T-helper 22 cell (primary cell): ENCODE data around the gene NIT1.

ENCODE experiments used
- DNase-seq: peaks from one replicate; pipeline ENCODE4 v3.0.0-alpha.2; 2020; ENCODE audit warnings: low read depth

The NIT1 gene, protein sequence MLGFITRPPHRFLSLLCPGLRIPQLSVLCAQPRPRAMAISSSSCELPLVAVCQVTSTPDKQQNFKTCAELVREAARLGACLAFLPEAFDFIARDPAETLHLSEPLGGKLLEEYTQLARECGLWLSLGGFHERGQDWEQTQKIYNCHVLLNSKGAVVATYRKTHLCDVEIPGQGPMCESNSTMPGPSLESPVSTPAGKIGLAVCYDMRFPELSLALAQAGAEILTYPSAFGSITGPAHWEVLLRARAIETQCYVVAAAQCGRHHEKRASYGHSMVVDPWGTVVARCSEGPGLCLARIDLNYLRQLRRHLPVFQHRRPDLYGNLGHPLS

GRCh38 chr1:161117759-161118581 lies at the start of gene NIT1, which contains the start of gene PFDN2:
TSS of gene NIT1 (plus strand) at chr1:161118105. CDS start at chr1:161118177, 72 bp downstream.
TSS of gene PFDN2 (minus strand) at chr1:161118037. CDS start at chr1:161118026, 11 bp downstream.
- DNase-seq: peak; percentile 77

DNA sequence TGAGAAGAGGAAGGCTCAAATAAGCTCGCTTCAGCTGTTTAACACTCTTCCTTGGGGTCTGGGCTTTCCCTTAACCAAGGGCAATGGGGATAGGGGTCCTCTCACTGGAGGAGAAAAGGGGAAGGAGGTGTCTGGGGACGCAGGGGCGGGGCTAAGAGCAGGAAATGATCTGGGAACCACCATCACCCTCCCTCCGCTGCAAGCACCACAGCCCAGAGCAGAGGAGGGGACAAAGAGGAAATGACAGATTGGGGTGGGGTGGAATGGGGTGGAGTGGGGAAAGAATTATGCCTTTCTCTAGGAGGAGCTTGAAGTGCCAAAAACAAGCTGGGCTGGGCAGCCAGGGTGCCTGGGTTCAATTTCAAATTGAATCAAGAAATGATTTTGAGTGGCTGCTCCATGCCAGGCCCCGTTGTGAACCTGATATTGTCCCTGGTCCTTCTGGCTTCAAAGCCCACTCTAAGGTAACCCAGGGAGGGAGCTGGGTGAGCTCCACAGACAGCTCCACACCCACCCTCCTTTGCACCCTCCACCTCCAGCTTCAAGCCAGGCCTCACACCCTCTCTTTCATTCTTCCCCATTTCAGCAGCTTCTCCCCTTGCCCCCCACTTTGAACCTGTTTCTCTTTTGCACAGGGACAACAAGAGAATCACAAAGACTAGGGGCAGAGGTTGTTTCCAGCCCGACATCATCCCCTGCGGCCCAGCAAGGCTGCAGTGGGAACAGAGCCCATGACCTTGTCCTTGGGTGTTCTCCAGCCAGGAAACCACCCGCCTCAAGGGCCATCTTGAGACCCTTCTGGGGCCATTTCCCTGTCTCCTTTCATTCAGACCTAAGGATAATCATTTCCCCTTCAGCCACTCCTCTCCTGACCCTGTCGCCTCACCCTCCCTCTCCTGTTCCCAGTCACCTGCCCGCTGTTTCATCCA lies 49.3 kb upstream of the NIT1 start:
- DNase-seq: peak; percentile 82

DNA sequence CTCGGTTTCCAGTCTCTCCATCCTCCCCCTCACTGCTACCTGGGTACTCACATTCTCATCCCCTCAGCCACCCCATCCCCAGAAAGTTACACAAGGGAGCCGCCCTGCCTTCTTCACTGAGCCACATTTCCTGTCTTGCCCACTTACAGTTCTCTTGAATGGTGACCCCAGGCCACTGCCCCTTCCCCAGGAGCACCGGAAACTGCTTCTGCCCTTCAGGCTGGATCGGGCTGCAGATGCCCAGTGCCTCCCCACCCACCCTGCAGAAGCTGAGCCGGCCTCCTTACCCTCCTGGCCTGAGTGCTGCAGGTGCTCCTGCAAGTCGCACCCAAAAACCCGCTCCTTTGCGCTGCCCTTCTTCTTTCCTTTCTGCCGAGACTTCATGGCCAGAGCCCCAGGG lies 48.7 kb upstream of the NIT1 start:
- DNase-seq: no peak

DNA sequence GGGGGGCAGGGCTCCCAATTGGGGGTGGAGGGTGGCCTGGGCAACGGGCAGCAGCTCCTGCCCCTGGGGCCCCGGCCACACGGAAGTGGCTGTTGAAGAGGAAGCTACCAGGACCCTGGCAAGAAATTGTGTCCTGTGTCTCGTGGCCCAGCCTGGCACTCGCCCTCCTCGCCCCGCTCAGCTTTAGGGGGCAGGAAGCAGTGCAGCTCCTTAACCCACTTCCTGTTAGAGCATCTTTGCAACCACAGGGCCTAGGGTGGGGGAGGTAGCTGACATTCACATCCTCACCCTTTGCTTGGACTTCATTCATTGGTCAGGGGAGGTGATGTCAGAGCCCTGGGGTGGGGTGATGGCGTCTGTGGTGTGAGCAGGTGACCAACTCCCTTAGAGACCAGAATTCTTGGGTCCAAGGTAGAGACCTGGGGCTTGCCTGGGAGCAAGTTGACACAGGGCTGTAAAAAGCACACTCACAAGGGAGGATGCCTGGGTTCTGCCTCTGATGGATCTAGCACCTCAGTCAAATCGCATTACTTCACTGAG lies 48.1 kb upstream of the NIT1 start, which contains the start of gene ARHGAP30:
Gene ARHGAP30 (minus strand): TSS at position 161 of the 540 bp plus-strand sequence. CDS start 267 bp downstream, outside the sequence.
- peak; percentile 79 for DNase-seq

GRCh38 chr1:161070761-161071160 lies 47.1 kb upstream of the NIT1 start:
- no peak for DNase-seq

- no peak for DNase-seq
Measured at GRCh38 chr1:161071886-161072371, 46.0 kb upstream of the NIT1 start.

DNA sequence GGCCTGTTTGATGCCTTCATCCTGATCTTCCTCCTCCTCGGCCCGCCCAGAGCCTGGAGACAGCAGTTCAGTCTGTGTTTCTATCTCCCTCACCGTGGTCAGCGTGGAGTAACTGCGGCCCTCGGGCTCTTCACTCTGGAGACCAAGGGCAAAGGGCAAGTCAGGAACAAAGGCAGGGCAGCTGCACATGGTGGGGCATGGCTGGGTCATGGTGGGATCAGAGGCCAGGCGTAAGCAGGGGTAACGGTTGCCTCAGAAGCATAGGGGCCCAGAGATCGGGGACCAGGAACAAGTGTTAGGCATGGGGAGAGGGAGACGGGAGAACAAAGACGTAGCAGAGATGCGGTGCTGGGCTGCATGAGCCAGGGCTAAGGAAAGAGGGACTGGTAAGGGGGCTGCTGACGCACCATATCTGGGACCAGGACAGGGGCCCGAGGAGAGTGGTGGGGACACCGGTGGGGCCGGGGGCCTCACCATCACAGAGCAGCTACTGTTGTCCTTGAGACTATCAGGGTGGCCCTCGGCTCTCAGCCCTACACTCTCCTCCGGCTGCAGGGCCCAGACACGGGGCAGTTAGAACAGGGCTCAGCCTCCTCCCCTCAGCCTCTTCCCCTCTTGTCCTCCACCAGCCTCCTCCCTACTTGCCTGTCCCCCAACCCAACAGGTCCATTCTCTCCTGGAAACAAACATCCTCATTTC lies 45.0 kb upstream of the NIT1 start:
- DNase-seq: no peak

GRCh38 chr1:161073474-161074121 lies 44.3 kb upstream of the NIT1 start:
- DNase-seq: no peak

DNA sequence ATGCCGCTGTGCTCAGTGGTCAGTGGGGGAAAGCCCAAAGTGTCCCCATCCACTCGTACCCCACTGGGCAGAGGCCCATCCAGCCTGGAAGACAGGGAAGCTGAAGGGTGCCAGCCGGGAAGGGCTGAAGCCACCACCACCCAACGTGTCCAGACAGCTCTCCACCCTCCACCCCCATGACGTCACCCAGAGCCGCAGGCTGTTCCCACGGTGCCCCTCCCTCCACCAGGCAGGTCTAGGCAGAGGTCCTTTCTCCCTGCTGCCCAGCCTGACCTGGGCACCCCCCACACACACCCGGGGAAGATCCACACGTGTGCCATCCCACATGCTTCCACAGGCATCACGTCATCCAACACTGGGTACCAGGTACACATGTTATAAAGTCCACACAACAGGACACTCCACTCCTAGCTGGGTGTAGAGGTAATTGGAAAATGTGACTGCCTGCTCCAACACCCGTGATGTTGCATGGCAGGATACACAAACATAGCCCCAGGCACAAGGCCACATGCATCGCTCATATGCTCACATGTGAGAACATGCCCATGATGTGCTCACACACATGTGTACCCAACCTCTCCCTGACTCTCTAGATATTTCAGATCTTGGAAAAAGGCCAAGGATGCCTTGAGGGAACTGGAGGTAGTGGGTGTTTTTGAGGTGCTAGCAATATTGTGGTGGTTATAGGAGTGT lies 43.1 kb upstream of the NIT1 start:
- no peak for DNase-seq

DNA sequence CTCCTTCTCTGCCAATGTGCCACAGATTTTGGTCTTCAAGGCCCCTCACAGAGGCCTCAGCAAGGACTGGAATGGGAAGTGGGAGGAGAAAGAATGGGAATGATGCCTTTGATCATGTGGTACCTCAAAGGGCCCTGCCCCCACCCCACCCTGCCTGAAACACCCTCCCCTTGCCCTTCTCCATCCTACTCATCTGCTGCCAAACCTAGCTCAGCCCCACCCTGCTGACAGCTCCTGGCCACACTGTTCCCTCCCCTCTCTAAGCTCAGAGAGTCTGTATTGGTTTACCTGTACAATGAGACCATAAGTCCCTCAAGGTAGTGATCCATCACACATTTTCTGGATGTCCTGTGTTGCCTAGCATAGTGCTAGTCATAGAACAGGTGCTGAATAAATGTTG lies 41.5 kb upstream of the NIT1 start:
- no peak for DNase-seq

GRCh38 chr1:161077426-161077825 lies 40.5 kb upstream of the NIT1 start:
- DNase-seq: no peak

GRCh38 chr1:161079436-161080110 lies 38.3 kb upstream of the NIT1 start:
- no peak for DNase-seq

DNA sequence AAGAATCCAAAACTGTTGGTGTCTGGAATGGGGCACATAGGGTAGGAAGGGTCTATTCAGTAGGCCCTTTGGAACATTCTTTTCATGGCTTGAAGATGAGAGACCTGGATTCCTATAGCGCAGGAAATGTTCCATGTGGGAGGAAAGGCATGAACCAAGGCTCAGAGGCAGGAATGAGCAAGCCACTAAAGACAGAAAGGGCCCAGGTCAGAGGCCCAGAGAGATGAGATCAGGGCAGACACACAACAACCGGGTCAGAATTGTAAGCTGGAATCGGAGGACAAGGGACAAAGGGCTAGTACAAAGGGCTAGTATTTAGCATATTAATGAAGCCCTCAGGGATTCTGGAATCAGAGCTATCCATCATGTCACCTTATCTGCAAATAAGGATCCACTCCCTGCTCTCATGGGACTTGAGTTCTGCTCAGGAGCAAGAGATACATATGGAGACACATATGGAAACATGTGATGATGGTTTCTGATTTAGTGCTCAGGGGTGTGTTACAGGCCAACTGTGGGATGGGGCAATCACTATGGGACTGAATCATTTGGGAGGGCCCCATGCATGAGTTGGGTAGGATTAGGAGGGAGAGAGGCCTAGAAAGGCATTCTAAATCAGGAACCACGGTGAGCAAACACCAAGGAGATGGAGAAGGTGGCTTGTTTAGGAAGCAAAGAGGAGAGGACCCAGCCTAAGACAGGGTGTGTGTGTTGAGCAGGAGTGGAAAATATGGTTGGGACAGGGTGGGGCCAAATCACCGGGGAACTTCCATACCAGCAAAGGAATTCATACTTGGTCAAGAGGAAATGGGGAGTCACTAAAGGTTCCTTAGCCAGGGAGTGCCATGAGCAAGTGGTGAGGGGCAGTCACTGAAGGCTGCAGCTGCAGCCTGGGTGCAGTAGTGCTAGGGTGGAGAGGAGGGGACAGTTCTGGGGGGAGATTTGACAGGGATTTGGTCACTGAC lies 37.2 kb upstream of the NIT1 start:
- no peak for DNase-seq

DNA sequence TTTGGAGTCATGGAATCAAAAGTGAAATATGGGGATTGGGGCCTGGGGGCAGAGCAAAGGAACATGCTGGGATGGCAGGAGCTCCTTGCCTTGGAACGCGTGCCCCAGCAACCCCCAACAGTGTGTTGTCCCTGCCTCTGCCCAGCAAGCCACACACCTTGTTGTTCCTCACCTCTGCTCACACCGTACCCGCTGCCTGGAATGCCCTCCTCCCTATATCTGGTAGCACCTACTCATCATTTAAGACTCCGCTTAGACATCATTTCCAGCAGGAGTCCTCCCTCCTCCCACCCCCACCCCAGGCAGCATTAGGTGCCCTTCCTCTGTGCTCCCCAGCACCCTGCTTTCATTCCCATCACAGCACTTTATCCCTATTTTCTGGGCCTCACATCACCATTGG lies 36.4 kb upstream of the NIT1 start:
- no peak for DNase-seq

DNA sequence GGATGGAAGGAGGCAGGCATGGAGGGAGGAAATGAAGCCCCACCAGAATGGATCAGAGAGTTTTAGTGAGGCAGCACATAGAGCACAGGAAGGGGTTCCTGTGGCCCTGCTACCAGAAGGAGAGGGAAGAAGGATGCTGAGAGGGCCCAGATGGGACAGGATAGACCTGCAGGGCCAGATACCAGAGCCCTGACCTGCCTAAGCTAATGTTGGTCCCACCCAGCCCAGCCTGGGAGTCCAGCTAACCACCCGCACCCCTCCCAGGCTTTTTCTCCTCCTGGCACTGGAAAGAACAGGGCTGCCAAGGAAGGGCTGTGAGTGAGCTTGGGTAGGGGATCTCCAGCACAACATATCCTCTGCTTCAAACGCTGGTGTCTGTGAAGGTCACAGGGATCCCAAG lies 35.4 kb upstream of the NIT1 start:
- DNase-seq: no peak

- DNase-seq: no peak
Measured at GRCh38 chr1:161082996-161083747, 34.7 kb upstream of the NIT1 start.
